WTC11 (cell line): ENCODE results near the gene FRYL. TPM values are rescaled to one million over a fixed set of nuclear protein-coding genes. Genes with fewer than 3 reads are reported as not detected.

ENCODE experiments used
- ATAC-seq: fragments of 200-7000 bp; cut with Tn5 transposase; 2 replicates; pipeline ENCODE4 v1.10.0; 2021; ENCODE audit warnings: mild to moderate bottlenecking, moderate library complexity
- CTCF ChIA-PET: fragments of 300-600 bp; sonication (Branson Sonifier 250); formaldehyde crosslinking; loops from one replicate; lab custom pipeline; 2021; ENCODE audit warnings: antibody characterized with exemption; lab: Charles Lee
- POLR2A ChIA-PET: fragments of 350-600 bp; sonication (Branson Sonifier 250); formaldehyde crosslinking; loops from one replicate; lab custom pipeline; 2021; ENCODE audit warnings: antibody characterized with exemption; lab: Charles Lee
- DNase-seq: peaks from one replicate; pipeline ENCODE4 v3.0.0; 2021; ENCODE audit warnings: low spot score
- H3K27ac Mint-ChIP-seq: 2 replicates; pipeline ENCODE4 v1.8.0; 2021; ENCODE audit warnings: mixed read lengths
- H3K27me3 Mint-ChIP-seq: 2 replicates; pipeline ENCODE4 v1.8.0; 2021; ENCODE audit warnings: low read depth, mild to moderate bottlenecking, moderate library complexity, mixed read lengths
- H3K36me3 Mint-ChIP-seq: 2 replicates; pipeline ENCODE4 v1.8.0; 2021; ENCODE audit warnings: mixed read lengths
- H3K4me1 Mint-ChIP-seq: 2 replicates; pipeline ENCODE4 v1.8.0; 2022; ENCODE audit warnings: mixed read lengths
- H3K4me3 Mint-ChIP-seq: 2 replicates; pipeline ENCODE4 v1.8.0; 2021; ENCODE audit warnings: mild to moderate bottlenecking, moderate library complexity, mixed read lengths
- H3K9me3 Mint-ChIP-seq: 2 replicates; pipeline ENCODE4 v1.8.0; 2021; ENCODE audit warnings: mixed read lengths
- CREM ChIP-seq: sonication (generic); formaldehyde crosslinking; IDR thresholded peaks from 2 replicates; pipeline ENCODE4 v1.8.1; 2022; ENCODE audit warnings: mild to moderate bottlenecking, missing genetic modification reagents, moderate library complexity
- CTCF ChIP-seq: fragments of 200-600 bp; IDR thresholded peaks from 2 replicates; pipeline ENCODE4 v1.8.0; 2022; ENCODE audit warnings: antibody characterized with exemption
- ELF4 ChIP-seq: sonication (generic); formaldehyde crosslinking; IDR thresholded peaks from 2 replicates; pipeline ENCODE4 v1.8.1; 2022; ENCODE audit warnings: low read depth, mild to moderate bottlenecking, moderate library complexity, missing genetic modification reagents
- ESRRA ChIP-seq: sonication (generic); formaldehyde crosslinking; IDR thresholded peaks from 2 replicates; pipeline ENCODE4 v1.8.1; 2022; ENCODE audit warnings: mild to moderate bottlenecking, missing genetic modification reagents, borderline replicate concordance
- GRHL2 ChIP-seq: fragments of 250-450 bp; sonication (Bioruptor Pico); IDR thresholded peaks from 2 replicates; pipeline ENCODE4 v1.8.0; 2022; ENCODE audit warnings: mild to moderate bottlenecking, moderate library complexity; ENCODE audit not compliant: insufficient replicate concordance, severe bottlenecking
- JUN ChIP-seq: sonication (generic); formaldehyde crosslinking; IDR thresholded peaks from 2 replicates; pipeline ENCODE4 v1.8.0; 2023; ENCODE audit warnings: mild to moderate bottlenecking, missing genetic modification reagents
- OVOL2 ChIP-seq: fragments of 250-450 bp; sonication (Bioruptor Pico); IDR thresholded peaks from 2 replicates; pipeline ENCODE4 v1.9.0; 2021; ENCODE audit warnings: mild to moderate bottlenecking, borderline replicate concordance
- ZNF121 ChIP-seq: sonication (generic); formaldehyde crosslinking; IDR thresholded peaks from 2 replicates; pipeline ENCODE4 v1.8.0; 2023; ENCODE audit warnings: missing genetic modification reagents
- ZNF423 ChIP-seq: fragments of 250-450 bp; sonication (Bioruptor Pico); IDR thresholded peaks from 2 replicates; pipeline ENCODE4 v2.1.2; 2022; ENCODE audit warnings: mild to moderate bottlenecking, moderate library complexity
- ZNF671 ChIP-seq: fragments of 250-450 bp; sonication (Bioruptor Pico); IDR thresholded peaks from 2 replicates; pipeline ENCODE4 v1.8.0; 2021; ENCODE audit warnings: mild to moderate bottlenecking
- total RNA-seq: library from RNA; stranded (reverse); gene quantifications from 3 replicates; pipeline ENCODE4 v1.2.3, GENCODE V29; 2021
- TF ChIP-seq, protein P1 (sequence below): sonication (generic); formaldehyde crosslinking; IDR thresholded peaks from 2 replicates; pipeline ENCODE4 v1.8.1; 2023; ENCODE audit warnings: mild to moderate bottlenecking, missing genetic modification reagents, borderline replicate concordance
- TF ChIP-seq, protein P2 (sequence below): fragments of 250-450 bp; sonication (Bioruptor Pico); IDR thresholded peaks from 2 replicates; pipeline ENCODE4 v1.9.0; 2021; ENCODE audit warnings: moderate library complexity, mild to moderate bottlenecking, inconsistent platforms, borderline replicate concordance
- TF ChIP-seq, protein P3 (sequence below): sonication (generic); formaldehyde crosslinking; IDR thresholded peaks from 2 replicates; pipeline ENCODE4 v1.8.0; 2022; ENCODE audit warnings: mild to moderate bottlenecking, missing genetic modification reagents
- TF ChIP-seq, protein P4 (sequence below): sonication (generic); formaldehyde crosslinking; IDR thresholded peaks from 2 replicates; pipeline ENCODE4 v1.8.1; 2023; ENCODE audit warnings: mild to moderate bottlenecking, missing genetic modification reagents, moderate library complexity

Gene FRYL
- total RNA-seq, 1 experiment from 2014 or later = 38.7 TPM

DNA sequence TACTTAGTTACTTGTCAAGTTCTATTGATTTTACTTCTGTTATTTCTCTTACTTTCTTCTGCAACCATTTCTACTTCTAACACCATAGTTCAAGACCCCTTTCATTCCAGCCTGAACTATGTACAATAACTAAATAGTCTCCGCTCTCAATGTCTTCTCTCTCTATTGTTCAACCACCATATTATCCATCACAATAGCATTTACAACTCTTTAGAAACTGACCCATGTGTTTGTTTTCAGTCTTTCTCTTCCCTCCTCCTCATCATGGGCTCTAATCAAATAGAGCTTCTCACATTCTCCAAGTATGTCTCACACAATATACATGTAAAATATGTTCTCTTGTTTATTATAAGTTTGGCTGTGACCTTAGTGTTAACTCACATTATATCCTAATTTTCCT lies 146.4 kb downstream of the FRYL start (continued):
- TF ChIP-seq CTCF (no peak), OVOL2 (CRISPR knock-in tag) (no peak), ZNF423 (no peak), ESRRA (CRISPR knock-in tag) (no peak), ZNF121 (CRISPR knock-in tag) (no peak), CREM (no peak)
- TF ChIP-seq, protein P1, sequence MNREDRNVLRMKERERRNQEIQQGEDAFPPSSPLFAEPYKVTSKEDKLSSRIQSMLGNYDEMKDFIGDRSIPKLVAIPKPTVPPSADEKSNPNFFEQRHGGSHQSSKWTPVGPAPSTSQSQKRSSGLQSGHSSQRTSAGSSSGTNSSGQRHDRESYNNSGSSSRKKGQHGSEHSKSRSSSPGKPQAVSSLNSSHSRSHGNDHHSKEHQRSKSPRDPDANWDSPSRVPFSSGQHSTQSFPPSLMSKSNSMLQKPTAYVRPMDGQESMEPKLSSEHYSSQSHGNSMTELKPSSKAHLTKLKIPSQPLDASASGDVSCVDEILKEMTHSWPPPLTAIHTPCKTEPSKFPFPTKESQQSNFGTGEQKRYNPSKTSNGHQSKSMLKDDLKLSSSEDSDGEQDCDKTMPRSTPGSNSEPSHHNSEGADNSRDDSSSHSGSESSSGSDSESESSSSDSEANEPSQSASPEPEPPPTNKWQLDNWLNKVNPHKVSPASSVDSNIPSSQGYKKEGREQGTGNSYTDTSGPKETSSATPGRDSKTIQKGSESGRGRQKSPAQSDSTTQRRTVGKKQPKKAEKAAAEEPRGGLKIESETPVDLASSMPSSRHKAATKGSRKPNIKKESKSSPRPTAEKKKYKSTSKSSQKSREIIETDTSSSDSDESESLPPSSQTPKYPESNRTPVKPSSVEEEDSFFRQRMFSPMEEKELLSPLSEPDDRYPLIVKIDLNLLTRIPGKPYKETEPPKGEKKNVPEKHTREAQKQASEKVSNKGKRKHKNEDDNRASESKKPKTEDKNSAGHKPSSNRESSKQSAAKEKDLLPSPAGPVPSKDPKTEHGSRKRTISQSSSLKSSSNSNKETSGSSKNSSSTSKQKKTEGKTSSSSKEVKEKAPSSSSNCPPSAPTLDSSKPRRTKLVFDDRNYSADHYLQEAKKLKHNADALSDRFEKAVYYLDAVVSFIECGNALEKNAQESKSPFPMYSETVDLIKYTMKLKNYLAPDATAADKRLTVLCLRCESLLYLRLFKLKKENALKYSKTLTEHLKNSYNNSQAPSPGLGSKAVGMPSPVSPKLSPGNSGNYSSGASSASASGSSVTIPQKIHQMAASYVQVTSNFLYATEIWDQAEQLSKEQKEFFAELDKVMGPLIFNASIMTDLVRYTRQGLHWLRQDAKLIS (CRISPR knock-in tag) = no peak
- TF ChIP-seq, protein P2, sequence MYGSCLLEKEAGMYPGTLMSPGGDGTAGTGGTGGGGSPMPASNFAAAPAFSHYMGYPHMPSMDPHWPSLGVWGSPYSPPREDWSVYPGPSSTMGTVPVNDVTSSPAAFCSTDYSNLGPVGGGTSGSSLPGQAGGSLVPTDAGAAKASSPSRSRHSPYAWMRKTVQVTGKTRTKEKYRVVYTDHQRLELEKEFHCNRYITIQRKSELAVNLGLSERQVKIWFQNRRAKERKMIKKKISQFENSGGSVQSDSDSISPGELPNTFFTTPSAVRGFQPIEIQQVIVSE (CRISPR knock-in tag) = no peak

DNA sequence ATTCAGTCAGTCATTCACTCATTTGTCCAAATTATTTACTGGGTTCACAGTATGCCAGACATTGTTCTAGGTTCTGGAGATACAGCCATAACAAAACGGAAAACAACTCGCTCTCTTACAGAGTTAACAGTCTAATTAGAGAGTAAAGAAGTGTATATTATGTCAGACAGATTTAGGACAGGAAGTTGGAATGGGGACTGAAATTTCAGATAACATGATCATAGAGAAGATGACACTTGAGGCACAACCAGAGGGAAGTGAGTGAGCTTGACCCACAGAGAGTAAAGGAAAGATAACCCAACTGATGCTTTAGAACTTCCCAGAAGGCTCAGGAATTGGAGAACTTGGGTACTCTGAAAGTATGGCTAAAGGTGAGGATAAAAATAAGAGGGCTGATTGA lies 150.6 kb downstream of the FRYL start:
- H3K27ac Mint-ChIP-seq = 0 out of 2 replicates have a peak overlapping the region, but pooled peaks have one; percentile 1
- no peak for ATAC-seq

DNA sequence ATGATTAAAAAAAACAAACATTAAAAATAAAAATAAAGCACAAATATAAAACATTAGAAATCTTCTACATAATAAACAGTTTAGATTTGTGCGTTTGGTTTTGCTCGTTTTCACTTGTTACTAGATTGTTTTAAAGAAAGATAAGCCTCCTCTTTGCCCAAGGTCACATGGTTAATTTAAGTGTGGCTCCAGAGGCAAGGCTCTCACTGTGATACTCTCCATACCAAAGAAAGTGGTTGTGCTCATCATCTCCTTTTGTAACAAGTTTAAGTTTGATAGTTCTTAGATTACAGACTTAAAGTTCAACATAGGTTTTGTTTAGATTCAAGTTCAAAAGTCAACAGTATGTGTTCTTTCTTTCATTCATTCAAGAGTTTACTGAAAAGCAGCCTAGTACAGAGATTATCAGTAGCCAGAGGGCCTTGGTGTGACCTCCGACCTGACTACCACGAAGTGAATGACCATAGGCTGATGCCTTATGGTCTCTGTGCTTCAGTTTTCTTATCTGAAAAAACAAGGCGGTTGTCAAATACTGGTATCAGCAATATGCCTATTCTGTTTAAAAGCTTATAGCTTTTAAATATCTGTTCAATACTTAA lies 156.8 kb downstream of the FRYL start:
- peaks cover 8% of the 10 kb centered on the region; the same call in 1 of the 2 replicates for H3K36me3 Mint-ChIP-seq
- H3K9me3 Mint-ChIP-seq = no peaks in the 10 kb centered on the region
- DNase-seq (no peak), ATAC-seq (0 out of 2 replicates have a peak, but pooled peaks have one; percentile 36)
- ChIA-PET POLR2A (interaction anchor here (0.5 kb wide), 1 partner anchor 231 kb away, joined by 3 read pairs; no protein-coding TSS in a partner anchor), CTCF (no interaction called here)
- peaks cover 5% of the 10 kb centered on the region for H3K4me1 Mint-ChIP-seq
- H3K4me3 Mint-ChIP-seq = no peak overlapping the region
- H3K27ac Mint-ChIP-seq = 0 out of 2 replicates have a peak overlapping the region, but pooled peaks have one; percentile 37
- no peak for TF ChIP-seq ZNF423
- TF ChIP-seq GRHL2 = no peak
- TF ChIP-seq ZNF671 (CRISPR knock-in tag) = no peak
- TF ChIP-seq ESRRA (CRISPR knock-in tag) = no peak
- no peak for TF ChIP-seq ELF4 (CRISPR knock-in tag)
- no peaks in the 10 kb centered on the region for H3K27me3 Mint-ChIP-seq

More for the DNA sequence above, 150.6 kb downstream of the FRYL start:
- ChIA-PET POLR2A (no interaction called here), CTCF (no interaction called here)
- no peaks in the 10 kb centered on the region for H3K4me1 Mint-ChIP-seq
- H3K9me3 Mint-ChIP-seq = no peaks in the 10 kb centered on the region
- no peak overlapping the region for H3K4me3 Mint-ChIP-seq
- H3K36me3 Mint-ChIP-seq = no peaks in the 10 kb centered on the region
- no peaks in the 10 kb centered on the region for H3K27me3 Mint-ChIP-seq
- no peak for DNase-seq
- no peak for TF ChIP-seq JUN (CRISPR knock-in tag)

DNA sequence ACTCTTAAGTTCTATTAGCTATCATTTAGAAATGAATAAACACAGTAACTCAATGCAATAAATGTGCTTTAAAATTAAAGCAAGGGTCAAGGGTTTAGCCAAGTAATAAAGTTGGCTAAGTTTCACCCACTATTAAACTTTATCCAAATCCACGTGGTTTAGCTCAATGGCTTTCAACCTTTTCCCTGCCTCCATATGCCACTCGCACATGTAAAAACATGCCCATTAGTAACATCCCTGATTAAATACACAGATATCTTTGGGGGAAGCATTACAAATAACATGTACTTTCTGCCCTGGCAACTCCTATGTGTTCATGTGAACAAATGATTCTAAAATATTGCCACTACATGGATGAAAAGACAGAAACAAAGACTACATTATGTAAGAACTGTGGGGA lies 159.2 kb downstream of the FRYL start:
- no peak for ATAC-seq
- peak overlapping the region; percentile 72 for H3K27ac Mint-ChIP-seq
- no peaks in the 10 kb centered on the region for H3K9me3 Mint-ChIP-seq
- CTCF ChIA-PET = no interaction called here
- peaks cover 5% of the 10 kb centered on the region for H3K4me1 Mint-ChIP-seq
- POLR2A ChIA-PET = interaction anchor here (0.6 kb wide), 1 partner anchor 278 kb away, joined by 9 read pairs; no protein-coding TSS in a partner anchor
- peaks cover 12% of the 10 kb centered on the region; the same call in 1 of the 2 replicates for H3K36me3 Mint-ChIP-seq
- H3K27me3 Mint-ChIP-seq = no peaks in the 10 kb centered on the region
- TF ChIP-seq, protein P3, sequence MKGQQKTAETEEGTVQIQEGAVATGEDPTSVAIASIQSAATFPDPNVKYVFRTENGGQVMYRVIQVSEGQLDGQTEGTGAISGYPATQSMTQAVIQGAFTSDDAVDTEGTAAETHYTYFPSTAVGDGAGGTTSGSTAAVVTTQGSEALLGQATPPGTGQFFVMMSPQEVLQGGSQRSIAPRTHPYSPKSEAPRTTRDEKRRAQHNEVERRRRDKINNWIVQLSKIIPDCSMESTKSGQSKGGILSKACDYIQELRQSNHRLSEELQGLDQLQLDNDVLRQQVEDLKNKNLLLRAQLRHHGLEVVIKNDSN (CRISPR knock-in tag) = no peak
- TF ChIP-seq, protein P4, sequence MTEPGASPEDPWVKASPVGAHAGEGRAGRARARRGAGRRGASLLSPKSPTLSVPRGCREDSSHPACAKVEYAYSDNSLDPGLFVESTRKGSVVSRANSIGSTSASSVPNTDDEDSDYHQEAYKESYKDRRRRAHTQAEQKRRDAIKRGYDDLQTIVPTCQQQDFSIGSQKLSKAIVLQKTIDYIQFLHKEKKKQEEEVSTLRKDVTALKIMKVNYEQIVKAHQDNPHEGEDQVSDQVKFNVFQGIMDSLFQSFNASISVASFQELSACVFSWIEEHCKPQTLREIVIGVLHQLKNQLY (CRISPR knock-in tag) = no peak
- H3K4me3 Mint-ChIP-seq = no peak overlapping the region
- DNase-seq = no peak
